SJSA1 (cell line): ENCODE measurements around the gene TMEM132C. TPM values are rescaled to one million over a fixed set of nuclear protein-coding genes. Genes with fewer than 3 reads are reported as not detected.

Experiments
- DNase-seq, 2 experiments: peaks; one replicate each; pipeline ENCODE4 v3.0.0-alpha.2; 2015 to 2020; ENCODE audit warnings: low spot score in 2 of 2, low read depth in 1 of 2
- H3K27ac ChIP-seq: fragments of 250-450 bp; sonication (Bioruptor Pico); 2 replicates; pipeline ENCODE4 v1.5.1; 2020; ENCODE audit warnings: mild to moderate bottlenecking, moderate library complexity
- H3K27me3 ChIP-seq: fragments of 250-450 bp; sonication (Bioruptor Pico); replicated peaks from 2 replicates; pipeline ENCODE4 v1.5.1; 2020; ENCODE audit warnings: mild to moderate bottlenecking, moderate library complexity
- H3K36me3 ChIP-seq: fragments of 250-450 bp; sonication (Bioruptor Pico); 2 replicates; pipeline ENCODE4 v1.5.1; 2020; ENCODE audit warnings: mild to moderate bottlenecking
- H3K4me1 ChIP-seq: fragments of 250-450 bp; sonication (Bioruptor Pico); replicated peaks from 2 replicates; pipeline ENCODE4 v1.6.1; 2021; ENCODE audit warnings: mild to moderate bottlenecking
- H3K4me3 ChIP-seq: fragments of 250-450 bp; sonication (Bioruptor Pico); 2 replicates; pipeline ENCODE4 v1.5.1; 2020; ENCODE audit warnings: mild to moderate bottlenecking
- H3K9me3 ChIP-seq: fragments of 250-450 bp; sonication (Bioruptor Pico); replicated peaks from 2 replicates; pipeline ENCODE4 v1.5.1; 2020; ENCODE audit warnings: mild to moderate bottlenecking
- total RNA-seq: library from RNA; depleted of rRNA; stranded (reverse); fragments of >200 nt; shearing (Covaris generic); gene quantifications from 2 replicates; pipeline ENCODE4 v1.2.3, GENCODE V29; 2014

Gene TMEM132C
- total RNA-seq, 1 experiment from 2014 or later, result not detected

- Histone ChIP-seq H3K36me3 (no peaks in the 10 kb centered on the region), H3K27me3 (no peaks in the 10 kb centered on the region), H3K9me3 (peaks cover 9% of the 10 kb centered on the region), H3K27ac (no peak overlapping the region), H3K4me1 (no peaks in the 10 kb centered on the region), H3K4me3 (no peak overlapping the region)
- DNase-seq, result no peak
Measured at GRCh38 chr12:128337431-128338170, 70.6 kb downstream of the TMEM132C start.

DNA sequence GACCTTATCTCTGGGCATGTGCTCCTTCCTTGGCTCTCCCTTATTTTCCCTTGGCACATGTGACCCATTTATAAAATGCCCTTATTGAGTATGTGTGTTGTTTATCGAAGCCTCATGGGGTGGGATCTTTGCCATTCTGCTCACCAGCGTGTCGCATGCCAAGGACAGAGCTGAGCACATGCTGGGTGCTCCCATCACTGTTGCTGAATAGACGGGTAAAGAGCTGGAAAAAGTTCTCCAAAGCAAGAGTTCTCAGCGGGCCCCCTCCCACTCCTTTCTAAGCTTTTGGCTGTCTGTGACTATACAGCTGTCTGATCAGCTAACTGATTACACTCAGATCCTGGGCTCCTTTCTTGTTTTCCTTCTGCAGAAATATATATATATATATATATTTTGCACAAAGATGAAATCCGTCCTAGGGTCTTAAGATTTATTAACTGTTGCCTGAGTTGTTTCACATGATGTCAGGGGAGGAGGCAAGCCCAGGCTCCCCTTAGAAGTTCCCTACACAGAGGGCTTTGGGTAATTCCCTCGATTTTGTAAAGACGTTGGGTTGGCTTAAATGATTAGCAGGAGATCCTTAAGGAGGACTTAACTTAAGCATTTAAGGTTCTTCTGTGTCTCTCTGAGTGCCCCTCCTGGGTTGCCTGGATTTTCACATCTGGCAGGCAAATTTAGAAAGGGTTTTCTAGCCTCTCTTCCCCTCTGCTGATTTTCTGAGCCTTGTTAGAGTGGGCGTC is 71.6 kb downstream of the TMEM132C start:
- H3K27me3 ChIP-seq, result no peaks in the 10 kb centered on the region
- H3K9me3 ChIP-seq, result no peaks in the 10 kb centered on the region
- no peak for DNase-seq
- no peak overlapping the region for H3K27ac ChIP-seq
- H3K36me3 ChIP-seq, result no peaks in the 10 kb centered on the region
- no peak overlapping the region for H3K4me3 ChIP-seq
- no peaks in the 10 kb centered on the region for H3K4me1 ChIP-seq

DNA sequence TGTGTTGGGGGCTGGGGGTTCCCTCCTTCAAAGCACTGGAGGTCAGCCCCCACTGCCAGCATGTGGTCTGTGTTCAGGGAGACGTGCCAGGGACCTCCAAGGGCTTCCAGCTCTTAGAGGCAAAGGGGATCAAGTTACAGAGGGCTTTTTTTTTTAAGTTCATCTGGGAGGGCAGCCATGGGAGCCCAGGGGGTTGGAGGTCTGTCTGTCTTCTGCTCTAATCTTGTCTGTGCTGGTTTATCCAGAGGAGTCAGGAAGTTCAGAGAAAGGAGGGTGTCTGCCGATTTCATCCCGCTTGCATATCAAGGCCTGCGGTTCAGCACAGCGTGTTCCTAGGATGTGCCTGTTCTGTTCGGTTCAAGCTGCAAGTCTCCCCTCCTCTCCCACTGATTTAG is 72.2 kb downstream of the TMEM132C start:
- no peaks in the 10 kb centered on the region for H3K27me3 ChIP-seq
- no peak overlapping the region for H3K27ac ChIP-seq
- H3K9me3 ChIP-seq, result no peaks in the 10 kb centered on the region
- no peaks in the 10 kb centered on the region for H3K4me1 ChIP-seq
- no peak overlapping the region for H3K4me3 ChIP-seq
- no peak for DNase-seq
- no peaks in the 10 kb centered on the region for H3K36me3 ChIP-seq

- Histone ChIP-seq H3K27me3 (no peaks in the 10 kb centered on the region), H3K9me3 (no peaks in the 10 kb centered on the region), H3K4me1 (no peaks in the 10 kb centered on the region), H3K4me3 (no peak overlapping the region), H3K36me3 (no peaks in the 10 kb centered on the region), H3K27ac (no peak overlapping the region)
- no peak for DNase-seq
Measured at GRCh38 chr12:128339631-128340030, 72.7 kb downstream of the TMEM132C start.

DNA sequence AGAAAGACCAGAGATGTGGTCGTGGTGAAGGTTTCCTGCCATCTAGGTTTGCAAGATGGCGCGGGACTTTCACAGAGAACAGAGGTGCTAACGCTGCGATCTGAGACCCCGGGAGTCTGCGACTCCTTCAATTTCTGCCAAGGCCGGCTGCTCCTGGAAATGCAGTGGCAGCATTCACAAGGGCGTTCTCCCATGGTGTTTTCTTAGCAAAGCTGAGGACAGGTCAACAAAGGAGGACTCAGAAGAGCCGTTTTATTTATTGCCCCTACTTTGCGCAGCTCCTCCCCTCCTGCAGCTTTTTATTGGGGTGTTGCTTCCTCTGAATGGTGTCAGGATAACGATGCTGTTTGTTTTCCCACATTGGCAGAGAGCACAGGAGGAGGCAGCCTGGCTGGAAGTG is 86.3 kb downstream of the TMEM132C start:
- no peak overlapping the region for H3K27ac ChIP-seq
- no peaks in the 10 kb centered on the region for H3K36me3 ChIP-seq
- no peak overlapping the region for H3K4me3 ChIP-seq
- no peaks in the 10 kb centered on the region for H3K4me1 ChIP-seq
- no peaks in the 10 kb centered on the region for H3K9me3 ChIP-seq
- DNase-seq, result no peak
- H3K27me3 ChIP-seq, result no peaks in the 10 kb centered on the region

GRCh38 chr12:128356547-128356946 is 89.6 kb downstream of the TMEM132C start:
- H3K27ac ChIP-seq, result no peak overlapping the region

DNA sequence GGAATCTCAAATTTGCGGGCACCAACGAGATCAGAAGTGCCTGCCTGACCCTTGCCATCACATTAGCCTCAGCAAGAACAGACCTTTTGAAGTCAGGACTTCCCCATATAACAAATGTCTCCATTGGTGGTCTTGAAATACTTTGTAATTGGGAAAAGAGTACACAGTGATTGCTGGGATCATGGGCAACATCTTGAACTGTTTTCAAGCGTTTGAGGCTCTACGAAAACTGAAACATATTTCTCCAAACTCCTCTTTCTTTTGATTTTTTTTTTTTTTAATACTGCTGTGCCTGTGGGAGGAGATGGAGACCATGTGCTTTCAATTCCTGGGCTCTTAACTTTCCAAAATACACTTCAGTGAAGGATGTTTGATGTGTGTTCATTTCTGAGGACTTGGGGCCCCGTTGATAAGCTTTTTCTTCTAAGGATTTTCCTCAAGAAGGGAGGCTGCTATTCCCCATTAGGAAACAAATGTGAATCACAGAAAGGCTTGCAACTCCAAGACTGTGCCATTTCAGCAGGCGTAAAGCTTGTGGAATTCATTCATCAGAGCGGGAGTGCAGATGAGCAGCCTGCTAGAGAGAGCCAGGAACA is 94.5 kb downstream of the TMEM132C start:
- no peaks in the 10 kb centered on the region for H3K9me3 ChIP-seq
- H3K27me3 ChIP-seq, result no peaks in the 10 kb centered on the region
- H3K4me1 ChIP-seq, result no peaks in the 10 kb centered on the region
- no peak for DNase-seq
- H3K36me3 ChIP-seq, result no peaks in the 10 kb centered on the region
- H3K4me3 ChIP-seq, result no peak overlapping the region
- H3K27ac ChIP-seq, result no peak overlapping the region

More at GRCh38 chr12:128356547-128356946, 89.6 kb downstream of the TMEM132C start:
- DNase-seq, result no peak
- H3K36me3 ChIP-seq, result no peaks in the 10 kb centered on the region
- no peak overlapping the region for H3K4me3 ChIP-seq
- no peaks in the 10 kb centered on the region for H3K27me3 ChIP-seq
- no peaks in the 10 kb centered on the region for H3K4me1 ChIP-seq
- no peaks in the 10 kb centered on the region for H3K9me3 ChIP-seq

DNA sequence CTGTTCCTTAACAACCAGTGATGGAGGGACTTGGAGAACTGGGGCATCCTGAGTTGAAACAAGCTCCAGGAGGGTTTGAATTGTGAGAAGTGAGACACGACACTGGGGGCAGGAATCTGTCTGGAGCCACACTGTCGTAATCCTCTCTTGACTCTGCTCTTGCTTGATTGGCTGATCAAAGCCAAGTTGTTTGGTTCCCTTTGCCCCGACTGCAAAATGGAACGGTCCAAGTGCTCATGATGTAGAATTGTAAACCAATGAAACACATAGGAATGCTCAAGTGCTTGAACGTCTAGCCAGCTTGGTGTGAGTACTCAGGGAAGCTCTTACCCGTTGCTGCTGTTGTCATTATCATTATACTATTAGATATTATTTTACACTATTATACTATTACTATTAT is 98.1 kb downstream of the TMEM132C start:
- H3K9me3 ChIP-seq, result no peaks in the 10 kb centered on the region
- H3K4me1 ChIP-seq, result no peaks in the 10 kb centered on the region
- H3K27me3 ChIP-seq, result no peaks in the 10 kb centered on the region
- H3K27ac ChIP-seq, result no peak overlapping the region
- no peaks in the 10 kb centered on the region for H3K36me3 ChIP-seq
- H3K4me3 ChIP-seq, result no peak overlapping the region
- DNase-seq, result no peak

DNA sequence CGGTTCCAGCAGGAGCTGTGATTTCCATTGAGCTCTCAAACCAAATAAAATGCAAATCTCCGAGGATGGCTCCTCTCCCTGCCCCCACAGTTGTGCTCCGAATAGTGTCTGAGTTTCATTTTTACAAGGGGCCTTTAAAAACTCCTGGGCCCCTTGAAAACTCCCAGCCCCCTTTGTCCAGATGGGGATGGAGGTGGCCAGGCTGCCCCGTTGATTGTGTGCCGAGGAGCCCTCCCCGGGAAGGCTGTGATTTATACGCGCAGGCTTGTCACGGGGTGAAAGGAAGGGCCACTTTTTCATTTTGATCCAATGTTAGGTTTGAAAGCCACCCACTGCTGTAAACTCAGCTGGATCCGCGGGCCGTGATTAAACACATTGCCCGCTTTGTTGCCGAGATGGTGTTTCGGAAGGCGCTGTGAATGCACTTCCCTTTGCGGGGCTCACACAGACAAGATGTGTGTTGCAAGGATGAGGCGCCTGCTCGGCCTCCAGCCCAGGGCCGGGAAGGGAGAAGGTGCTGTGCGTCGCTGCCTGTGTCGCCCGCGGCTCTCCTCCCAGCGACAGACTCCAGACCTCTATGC is 98.8 kb downstream of the TMEM132C start:
- Histone ChIP-seq H3K4me3 (no peak overlapping the region), H3K27ac (no peak overlapping the region), H3K36me3 (no peaks in the 10 kb centered on the region), H3K9me3 (no peaks in the 10 kb centered on the region), H3K4me1 (no peaks in the 10 kb centered on the region), H3K27me3 (no peaks in the 10 kb centered on the region)
- DNase-seq, result no peak

GRCh38 chr12:128367961-128368360 is 101.0 kb downstream of the TMEM132C start:
- no peaks in the 10 kb centered on the region for H3K9me3 ChIP-seq
- DNase-seq, result no peak
- H3K27me3 ChIP-seq, result no peaks in the 10 kb centered on the region
- no peaks in the 10 kb centered on the region for H3K36me3 ChIP-seq
- H3K4me3 ChIP-seq, result no peak overlapping the region
- H3K27ac ChIP-seq, result no peak overlapping the region
- H3K4me1 ChIP-seq, result no peaks in the 10 kb centered on the region

DNA sequence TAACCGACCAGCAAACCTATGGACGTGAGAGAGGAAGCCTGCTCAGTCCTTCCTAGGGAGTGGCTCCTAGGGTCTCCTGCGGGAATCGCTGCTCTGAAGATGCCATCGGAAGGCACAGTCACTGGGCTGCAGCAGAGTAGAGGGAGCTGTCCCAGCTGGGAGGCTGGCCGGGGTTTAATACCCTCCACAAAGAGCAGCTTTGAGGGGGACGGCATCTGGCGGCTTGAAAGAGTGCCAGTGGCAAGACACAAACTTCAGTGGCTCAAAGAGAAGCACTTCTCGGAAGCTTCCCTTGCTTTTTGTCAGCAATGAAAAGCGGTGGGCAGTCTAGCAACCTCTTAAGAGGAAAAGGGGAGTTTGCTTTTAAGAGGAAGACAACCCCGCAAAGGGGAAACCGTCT is 114.6 kb downstream of the TMEM132C start:
- H3K9me3 ChIP-seq, result peaks cover 8% of the 10 kb centered on the region; the same call in 1 of the 2 replicates

DNA sequence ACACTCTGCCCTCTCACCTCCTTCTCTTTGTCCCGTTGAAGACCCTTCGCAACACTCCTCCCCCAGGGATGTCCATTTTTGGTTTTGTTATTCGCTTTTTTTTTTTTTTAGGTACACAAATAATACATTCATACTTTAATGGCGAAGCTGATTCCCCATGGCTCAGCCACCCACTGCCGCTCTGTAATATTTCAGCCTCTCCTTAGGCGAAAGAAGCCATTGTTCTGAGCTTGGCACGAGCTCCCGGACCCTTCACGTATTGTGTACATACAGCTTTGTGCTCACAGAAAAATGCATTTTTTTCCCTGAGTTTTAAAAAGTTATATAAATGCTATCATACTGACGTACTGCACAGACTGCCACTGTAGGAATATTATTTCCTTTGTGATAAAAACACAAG is 115.0 kb downstream of the TMEM132C start:
- peaks cover 8% of the 10 kb centered on the region; the same call in 1 of the 2 replicates for H3K9me3 ChIP-seq

More for the DNA sequence above, 114.6 kb downstream of the TMEM132C start:
- Histone ChIP-seq H3K36me3 (no peaks in the 10 kb centered on the region), H3K4me3 (no peak overlapping the region), H3K27ac (no peak overlapping the region), H3K27me3 (no peaks in the 10 kb centered on the region), H3K4me1 (no peaks in the 10 kb centered on the region)
- no peak for DNase-seq

DNA sequence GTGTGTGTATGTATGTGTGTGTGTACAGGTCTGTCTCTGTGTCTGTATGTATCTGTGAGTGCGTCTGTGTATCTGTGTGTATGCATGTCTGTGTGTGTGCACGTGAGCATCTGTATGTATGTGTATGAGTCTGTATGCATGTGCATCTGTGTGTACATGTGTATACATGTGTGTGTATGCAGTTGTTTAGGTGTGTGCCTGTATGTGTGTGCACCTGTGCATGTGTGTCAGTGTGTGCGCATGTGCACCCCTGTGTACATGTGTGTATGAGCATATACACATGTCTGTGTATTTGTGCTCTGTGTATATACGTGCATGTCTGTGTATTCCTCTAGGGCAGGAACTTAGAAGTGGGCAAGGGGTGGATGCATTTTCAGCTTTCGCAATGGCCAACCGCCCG is 116.0 kb downstream of the TMEM132C start:
- Histone ChIP-seq H3K4me1 (no peaks in the 10 kb centered on the region), H3K36me3 (no peaks in the 10 kb centered on the region), H3K4me3 (no peak overlapping the region), H3K27me3 (no peaks in the 10 kb centered on the region), H3K27ac (no peak overlapping the region), H3K9me3 (peaks cover 8% of the 10 kb centered on the region; the same call in 1 of the 2 replicates)
- no peak for DNase-seq

More for the DNA sequence above, 115.0 kb downstream of the TMEM132C start:
- no peaks in the 10 kb centered on the region for H3K36me3 ChIP-seq
- H3K27me3 ChIP-seq, result no peaks in the 10 kb centered on the region
- H3K27ac ChIP-seq, result no peak overlapping the region
- H3K4me3 ChIP-seq, result no peak overlapping the region
- no peak for DNase-seq
- H3K4me1 ChIP-seq, result no peaks in the 10 kb centered on the region
